Measurements from ENCODE around the gene SCN4B. TPM values are rescaled to one million over a fixed set of nuclear protein-coding genes. Genes with fewer than 3 reads are reported as not detected.

SCN4B gene
- total and polyA plus RNA-seq, 2 donors (not counting 3 experiments of a cell fraction or from before 2014, with no cell fraction given), result 0.06 to 0.13 TPM

DNA sequence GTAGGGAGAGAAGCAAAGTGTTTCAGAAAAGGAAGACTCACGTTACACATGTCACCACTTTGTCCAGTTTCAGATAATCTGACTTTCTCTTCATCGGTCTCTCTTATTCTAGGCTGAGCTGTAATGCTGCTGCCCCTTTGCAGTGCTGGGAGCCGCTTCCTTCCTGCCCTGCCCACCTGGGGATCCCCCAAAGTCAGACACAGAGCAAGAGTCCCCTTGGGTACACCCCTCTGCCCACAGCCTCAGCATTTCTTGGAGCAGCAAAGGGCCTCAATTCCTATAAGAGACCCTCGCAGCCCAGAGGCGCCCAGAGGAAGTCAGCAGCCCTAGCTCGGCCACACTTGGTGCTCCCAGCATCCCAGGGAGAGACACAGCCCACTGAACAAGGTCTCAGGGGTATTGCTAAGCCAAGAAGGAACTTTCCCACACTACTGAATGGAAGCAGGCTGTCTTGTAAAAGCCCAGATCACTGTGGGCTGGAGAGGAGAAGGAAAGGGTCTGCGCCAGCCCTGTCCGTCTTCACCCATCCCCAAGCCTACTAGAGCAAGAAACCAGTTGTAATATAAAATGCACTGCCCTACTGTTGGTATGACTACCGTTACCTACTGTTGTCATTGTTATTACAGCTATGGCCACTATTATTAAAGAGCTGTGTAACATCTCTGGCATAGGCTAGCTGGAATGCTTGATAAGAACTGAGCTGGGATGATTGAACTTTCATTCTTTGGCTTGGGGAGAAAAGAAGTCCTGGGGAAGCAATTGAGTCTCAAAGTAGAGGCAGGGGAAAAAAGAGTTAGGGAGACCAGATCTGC lies 34.6 kb downstream of the SCN4B start:
- CTCF ChIA-PET, result interaction anchor here (1.0 kb wide), 1 partner anchor 253 kb away, joined by 3 read pairs; no protein-coding TSS in a partner anchor
- Histone ChIP-seq H2AFZ (ENCODE audit: low read depth, low read length) (no peak overlapping the region), H3K79me2 (ENCODE audit: control insufficient read depth, insufficient read depth, low read length) (no peaks in the 10 kb centered on the region), H3K9ac (replicated peaks; ENCODE audit: extremely low read depth, insufficient read depth, low read length) (no peak overlapping the region), H3K4me1 (ENCODE audit: control insufficient read depth, extremely low read depth, insufficient read depth, low read length) (no peaks in the 10 kb centered on the region), H3K27ac (ENCODE audit: insufficient read depth, low read depth, low read length) (no peak overlapping the region), H3K4me3 (replicated peaks in 1 of 3; ENCODE audit: insufficient read depth in 1 of 3, low read depth in 1 of 3, low read length in 3 of 3) (no peak overlapping the region), H3K27me3 (ENCODE audit: control insufficient read depth in 2 of 2, insufficient read depth in 2 of 2, low read length in 2 of 2) (peaks cover 10 to 26% of the 10 kb centered on the region in 2 experiments), H3K9me1 (replicated peaks; ENCODE audit: control insufficient read depth, extremely low read depth, insufficient read depth, low read length) (no peaks in the 10 kb centered on the region), H3K4me2 (ENCODE audit: insufficient read depth, low read length) (no peak overlapping the region), H4K20me1 (replicated peaks; ENCODE audit: control insufficient read depth, extremely low read depth, insufficient read depth, low read length) (no peaks in the 10 kb centered on the region), H3K36me3 (ENCODE audit: control insufficient read depth in 2 of 2, extremely low read depth in 1 of 2, insufficient read depth in 2 of 2, low read length in 2 of 2) (no peaks in the 10 kb centered on the region), H3K9me3 (replicated peaks; ENCODE audit: control insufficient read depth, insufficient read depth, low read length) (no peaks in the 10 kb centered on the region)
- DNase-seq (ENCODE audit: low read depth, low spot score), result no peak
- TF ChIP-seq FOS (IDR thresholded peaks at IDR 0.05; ENCODE audit: borderline replicate concordance, insufficient read depth, low read length) (no peak), POLR2AphosphoS5 (IDR thresholded peaks at IDR 0.05; ENCODE audit: insufficient read depth, low read depth, low read length) (no peak), MYC (IDR thresholded peaks at IDR 0.05; ENCODE audit: low read depth, low read length) (no peak), JUN (IDR thresholded peaks at IDR 0.05; ENCODE audit: borderline replicate concordance, insufficient read depth, insufficient read length, low read depth) (no peak), GATA2 (IDR thresholded peaks at IDR 0.05; ENCODE audit: insufficient read depth, insufficient read length, low read depth, low read length) (no peak), EZH2 (IDR thresholded peaks at IDR 0.05; ENCODE audit: borderline replicate concordance, low read depth, low read length, severe bottlenecking) (no peak), POLR2A (IDR thresholded peaks at IDR 0.05; ENCODE audit: low read depth, low read length) (no peak)
- TF ChIP-seq, protein P1, sequence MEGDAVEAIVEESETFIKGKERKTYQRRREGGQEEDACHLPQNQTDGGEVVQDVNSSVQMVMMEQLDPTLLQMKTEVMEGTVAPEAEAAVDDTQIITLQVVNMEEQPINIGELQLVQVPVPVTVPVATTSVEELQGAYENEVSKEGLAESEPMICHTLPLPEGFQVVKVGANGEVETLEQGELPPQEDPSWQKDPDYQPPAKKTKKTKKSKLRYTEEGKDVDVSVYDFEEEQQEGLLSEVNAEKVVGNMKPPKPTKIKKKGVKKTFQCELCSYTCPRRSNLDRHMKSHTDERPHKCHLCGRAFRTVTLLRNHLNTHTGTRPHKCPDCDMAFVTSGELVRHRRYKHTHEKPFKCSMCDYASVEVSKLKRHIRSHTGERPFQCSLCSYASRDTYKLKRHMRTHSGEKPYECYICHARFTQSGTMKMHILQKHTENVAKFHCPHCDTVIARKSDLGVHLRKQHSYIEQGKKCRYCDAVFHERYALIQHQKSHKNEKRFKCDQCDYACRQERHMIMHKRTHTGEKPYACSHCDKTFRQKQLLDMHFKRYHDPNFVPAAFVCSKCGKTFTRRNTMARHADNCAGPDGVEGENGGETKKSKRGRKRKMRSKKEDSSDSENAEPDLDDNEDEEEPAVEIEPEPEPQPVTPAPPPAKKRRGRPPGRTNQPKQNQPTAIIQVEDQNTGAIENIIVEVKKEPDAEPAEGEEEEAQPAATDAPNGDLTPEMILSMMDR (IDR thresholded peaks at IDR 0.05; ENCODE audit: extremely low read depth in 1 of 2, insufficient read depth in 1 of 2, low read depth in 1 of 2, low read length in 2 of 2), result no peak
- TF ChIP-seq, protein P2, sequence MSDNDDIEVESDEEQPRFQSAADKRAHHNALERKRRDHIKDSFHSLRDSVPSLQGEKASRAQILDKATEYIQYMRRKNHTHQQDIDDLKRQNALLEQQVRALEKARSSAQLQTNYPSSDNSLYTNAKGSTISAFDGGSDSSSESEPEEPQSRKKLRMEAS (IDR thresholded peaks at IDR 0.05; ENCODE audit: insufficient read depth, insufficient read length), result no peak
- dilution Hi-C loops (cut with MboI; ENCODE audit: extremely low pct_ligation_motif_present, low sequenced_read_pairs) (no loop called here), intact Hi-C loops (cut with micrococcal nuclease) (no loop called here)
- POLR2A ChIA-PET, result no interaction called here
- FAIRE-seq, result no peak
- no TSS peak for BruUV-seq (replicated peaks)
